Muscle of leg (tissue), 11 donors: Measurements from ENCODE around the gene GLO1. TPM values are rescaled to one million over a fixed set of nuclear protein-coding genes. Genes with fewer than 3 reads are reported as not detected.

Source experiments
- DNase-seq: peaks from one replicate; pipeline ENCODE4 v3.0.0; 2013
- H3K27ac ChIP-seq: one replicate; pipeline ENCODE4 v1.5.1; 2013; ENCODE audit warnings: mild to moderate bottlenecking, low read length, control low read depth
- H3K27me3 ChIP-seq: one replicate; pipeline ENCODE4 v1.6.1; 2013; ENCODE audit warnings: low read length; ENCODE audit not compliant: control insufficient read depth, insufficient read depth
- H3K36me3 ChIP-seq: one replicate; pipeline ENCODE4 v1.6.1; 2013; ENCODE audit warnings: low read length; ENCODE audit not compliant: control insufficient read depth, insufficient read depth
- H3K4me1 ChIP-seq: one replicate; pipeline ENCODE4 v1.6.1; 2013; ENCODE audit warnings: low read length; ENCODE audit not compliant: control insufficient read depth, insufficient read depth
- H3K4me3 ChIP-seq: one replicate; pipeline ENCODE4 v1.5.1; 2013; ENCODE audit warnings: low read length, control low read depth
- H3K9me3 ChIP-seq: replicated peaks from 2 replicates; pipeline ENCODE4 v1.6.1; 2013; ENCODE audit warnings: low read depth, low read length; ENCODE audit not compliant: control insufficient read depth
- WGBS: methylation state at CpG from one replicate; pipeline ENCODE4 v1.1.5; 2013; ENCODE audit warnings: missing lambda C conversion rate; ENCODE audit not compliant: insufficient coverage; 5-methylcytosine and 5-hydroxymethylcytosine counted together
- polyA plus RNA-seq, 8 donors: library from polyadenylated mRNA; unstranded; fragments of 120-200 nt; gene quantifications; one replicate each; pipeline versions ENCODE4 v1.2.1 to v1.2.3, GENCODE V29; 2013; ENCODE audit warnings: inconsistent platforms in 1 of 8, low replicate concordance in 1 of 8; ENCODE audit not compliant: insufficient read length in 8 of 8, insufficient read depth in 1 of 8
- total RNA-seq: library from RNA; stranded (reverse); fragments of 120-200 nt; gene quantifications from one replicate; pipeline ENCODE4 v1.2.4, GENCODE V29; 2013

GLO1 gene
- total and polyA plus RNA-seq, 9 donors, result 103 to 124 (median 105) TPM

GRCh38 chr6:38631186-38631783 lies 71.7 kb downstream of the GLO1 start:
- no CpG with 5 or more reads among the region's 3 CpGs for WGBS

More at GRCh38 chr6:38631186-38631783, 71.7 kb downstream of the GLO1 start:
- no peak for DNase-seq
- H3K27me3 ChIP-seq, result no peaks in the 10 kb centered on the region
- H3K4me3 ChIP-seq, result no peak overlapping the region
- no peak overlapping the region for H3K27ac ChIP-seq
- no peaks in the 10 kb centered on the region for H3K36me3 ChIP-seq
- peaks cover 4% of the 10 kb centered on the region for H3K9me3 ChIP-seq
- no peaks in the 10 kb centered on the region for H3K4me1 ChIP-seq

Other genes starting within 250 kb of the GLO1 start
- gene BTBD9, start 63.2 kb downstream of the GLO1 start, total RNA-seq, result 10.5 TPM
- gene BTBD9, start 63.2 kb downstream of the GLO1 start, polyA plus RNA-seq, result 1 to 10 TPM; 6.5 to 9.2 (median 7.9) TPM
- 2.2 TPM for gene DNAH8, start 12.2 kb upstream of the GLO1 start, total RNA-seq
- gene DNAH8, start 12.2 kb upstream of the GLO1 start, polyA plus RNA-seq, result 1 to 10 TPM in 5 of 8 donors, under 1 TPM in 3; 0.58 to 4.3 (median 1.3) TPM